DMS 273 (cell line): ENCODE data around the gene HOXA4.

Experiments used
- DNase-seq: peaks from one replicate; lab custom pipeline; 2025; ENCODE audit not compliant: unreplicated experiment; lab: John Stamatoyannopoulos, UW

The HOXA4 gene

DNA sequence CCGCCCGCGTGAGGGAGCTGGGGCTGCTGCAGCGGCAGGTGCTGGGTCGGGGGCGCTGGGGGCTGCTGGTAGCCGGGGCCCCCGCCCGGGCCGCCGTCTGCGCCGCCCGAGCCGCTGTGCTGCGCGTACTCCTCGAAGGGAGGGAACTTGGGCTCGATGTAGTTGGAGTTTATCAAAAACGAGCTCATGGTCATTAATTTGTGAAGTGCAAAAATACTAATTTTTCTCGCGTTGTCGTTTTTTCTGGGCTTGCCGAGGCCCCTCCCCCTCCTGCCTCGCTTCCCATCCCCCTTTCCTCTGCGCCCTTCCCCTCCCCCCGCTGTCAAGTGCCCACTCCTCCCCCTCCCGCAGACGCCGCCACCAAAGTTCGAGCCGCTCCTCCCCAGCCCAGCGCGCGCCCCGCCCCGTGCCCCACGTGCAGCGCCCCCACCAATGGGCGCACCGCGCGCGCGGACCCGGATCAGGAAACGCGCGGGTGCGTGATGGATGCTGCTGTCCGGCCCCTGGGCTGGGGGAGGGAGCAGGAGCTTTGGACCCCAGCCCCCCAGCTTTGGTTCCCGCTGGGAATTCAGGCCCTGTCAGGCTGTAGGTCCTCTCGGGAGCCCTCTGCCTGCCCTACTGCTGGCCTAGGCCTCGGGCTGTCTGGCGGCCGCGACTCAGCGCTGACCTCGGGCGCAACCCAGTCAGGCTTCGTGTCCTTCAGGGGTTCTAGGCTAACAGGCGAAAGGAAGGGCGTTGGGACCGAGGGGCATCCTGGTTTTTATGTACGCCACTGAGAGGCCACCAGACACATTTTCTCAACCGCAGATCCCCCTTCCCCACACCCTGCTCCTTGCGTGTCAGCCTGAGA is at the start of gene HOXA4:
Gene HOXA4, minus strand, starts transcription at position 218 of the 850 bp plus-strand sequence. Its CDS starts 24 bp downstream, at position 194.
- peak; percentile 94 for DNase-seq

DNA sequence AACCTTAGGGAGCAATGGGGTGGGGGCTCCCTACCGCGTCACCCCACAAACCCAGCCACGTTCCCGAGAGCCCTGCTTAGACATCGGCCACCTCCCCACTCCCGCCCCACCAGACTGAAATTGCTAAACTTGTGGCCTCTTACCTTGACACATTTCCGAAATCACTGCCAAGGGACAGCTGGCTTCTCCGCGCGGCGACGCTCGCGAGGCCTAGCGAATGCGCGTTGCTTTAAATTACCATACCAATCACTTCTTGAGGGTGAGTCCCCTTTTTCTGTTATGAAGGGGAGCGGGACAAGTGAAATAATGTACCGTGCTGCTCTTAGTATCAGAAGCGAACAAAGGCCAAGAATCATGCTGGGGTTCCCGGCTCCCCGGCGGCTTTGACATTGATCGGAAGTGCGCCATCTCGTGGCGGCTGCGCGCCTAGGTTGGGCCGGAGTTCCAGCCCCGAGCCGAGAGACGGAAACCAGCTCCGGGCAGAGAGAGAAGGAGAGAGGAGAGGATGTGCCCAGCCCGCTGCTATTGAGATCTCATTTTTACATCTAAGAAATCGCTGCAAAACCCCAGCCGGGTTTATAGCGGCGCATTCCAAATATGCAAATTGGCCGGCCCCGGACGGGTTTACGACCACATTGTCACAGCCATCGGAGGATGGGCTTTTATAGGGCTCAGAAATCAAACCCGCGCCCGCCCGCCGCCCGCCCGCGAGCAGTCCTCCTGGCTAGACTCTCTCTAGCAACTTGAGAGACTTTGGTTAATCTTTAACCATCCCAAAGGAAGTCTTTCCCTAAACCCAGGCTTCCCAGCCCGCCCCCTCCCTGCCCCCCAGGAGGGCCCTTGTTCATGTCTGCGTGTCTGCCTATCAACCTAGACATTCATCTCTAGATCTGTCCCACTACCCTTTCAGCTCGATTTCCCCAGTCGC is 49.2 kb upstream of the HOXA4 start:
- peak; percentile 94 for DNase-seq

GRCh38 chr7:27179030-27179429 is 48.5 kb upstream of the HOXA4 start:
- DNase-seq, result no peak

DNA sequence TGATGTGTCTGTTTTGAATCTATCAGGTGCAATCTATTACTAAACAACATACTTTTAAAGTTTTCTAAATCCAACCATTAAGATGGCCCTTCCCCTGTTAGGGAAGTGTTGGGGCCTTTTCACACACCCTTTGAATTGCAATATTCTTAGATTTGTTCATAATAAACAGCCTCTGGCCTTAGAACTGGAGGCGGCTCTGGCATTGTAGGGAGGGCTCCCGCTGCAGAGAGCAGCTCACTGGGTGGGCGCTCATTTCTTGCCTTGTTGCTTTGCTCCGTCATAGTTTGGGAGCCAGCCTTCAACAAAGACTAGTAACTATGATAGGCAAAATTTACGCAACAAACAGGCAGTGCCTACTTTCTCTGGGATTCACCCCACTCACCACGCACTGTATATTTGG is 47.8 kb upstream of the HOXA4 start:
- DNase-seq, result no peak

DNA sequence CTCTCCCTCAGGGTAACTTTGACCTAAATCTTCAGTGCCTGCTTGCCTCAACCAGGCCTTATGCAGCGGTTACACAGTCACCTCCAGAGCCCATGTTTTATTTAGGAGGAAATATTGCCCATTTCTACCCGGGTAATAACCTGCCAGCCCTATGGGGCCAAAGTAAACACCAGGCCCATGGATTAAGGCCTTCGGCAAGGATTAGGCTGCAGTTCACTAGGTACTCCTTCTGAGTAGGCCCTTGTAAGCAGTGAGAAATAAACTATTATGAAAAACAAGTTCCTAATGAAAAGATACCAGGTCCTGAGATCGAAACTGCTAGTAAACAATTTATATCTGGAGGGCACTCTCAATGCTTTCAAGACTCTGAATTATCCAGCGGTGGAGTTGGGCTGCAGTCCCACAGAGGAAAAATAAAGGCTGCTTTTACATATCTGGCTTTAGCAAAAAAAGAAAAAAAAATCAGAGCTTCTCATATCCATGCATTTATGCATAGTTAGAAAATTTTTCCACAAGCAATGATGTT is 47.3 kb upstream of the HOXA4 start:
- no peak for DNase-seq

DNA sequence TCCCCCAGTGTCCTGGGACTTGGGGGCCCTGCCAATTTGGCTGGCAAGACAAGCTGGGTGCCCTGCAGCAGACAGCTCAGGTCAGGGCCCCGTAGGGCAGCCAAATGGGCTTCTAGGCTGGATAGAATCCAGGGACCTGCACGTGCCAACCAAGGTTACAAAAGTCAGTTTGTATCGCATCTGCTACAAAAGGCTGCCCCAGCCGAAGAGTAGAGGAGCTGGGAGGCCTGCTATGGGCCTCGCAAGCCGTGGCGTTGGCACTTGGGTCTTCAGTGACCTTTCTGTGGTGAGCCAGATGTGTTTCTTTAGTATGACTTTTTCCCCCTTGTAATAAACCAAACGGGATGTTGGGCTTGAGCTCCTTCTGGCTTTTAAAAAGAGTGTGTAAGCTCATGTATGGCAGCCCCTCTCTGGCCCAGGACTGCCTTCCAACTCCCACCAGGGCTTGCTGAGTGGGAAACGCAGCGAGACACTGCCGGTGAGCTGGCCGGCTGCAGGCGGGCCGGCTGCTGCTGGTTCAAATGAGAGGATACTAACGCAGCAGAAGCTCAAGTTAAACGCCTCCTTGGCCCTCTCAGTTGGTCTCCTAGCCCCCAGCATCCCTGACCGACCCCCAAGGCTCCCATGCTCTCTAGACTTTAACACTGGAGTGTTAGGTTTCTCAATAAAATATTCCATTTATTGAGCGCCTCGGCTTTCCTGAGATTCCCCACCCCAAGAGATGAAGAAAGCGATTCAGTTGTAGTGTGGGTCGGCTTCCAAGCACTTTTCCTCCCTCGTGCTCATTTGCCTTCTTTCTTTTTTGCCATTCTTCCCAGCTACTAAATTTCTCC is 46.6 kb upstream of the HOXA4 start:
- DNase-seq, result no peak

DNA sequence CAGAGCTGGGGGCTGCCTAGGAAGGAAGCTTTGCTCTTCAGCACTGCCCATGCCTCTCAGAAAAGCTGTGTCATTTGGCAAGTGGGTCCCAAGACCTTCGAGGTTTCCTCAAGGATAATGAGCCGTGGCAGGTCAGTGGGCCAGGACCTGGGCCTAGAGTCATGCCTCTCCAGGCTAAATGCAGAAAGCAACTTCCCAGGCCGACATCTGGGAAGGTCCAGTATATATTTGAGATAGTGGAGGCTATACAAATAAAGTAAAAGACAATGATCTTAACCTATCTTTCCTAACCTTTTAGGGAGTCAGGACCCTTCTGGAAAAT is 45.9 kb upstream of the HOXA4 start:
- no peak for DNase-seq

DNA sequence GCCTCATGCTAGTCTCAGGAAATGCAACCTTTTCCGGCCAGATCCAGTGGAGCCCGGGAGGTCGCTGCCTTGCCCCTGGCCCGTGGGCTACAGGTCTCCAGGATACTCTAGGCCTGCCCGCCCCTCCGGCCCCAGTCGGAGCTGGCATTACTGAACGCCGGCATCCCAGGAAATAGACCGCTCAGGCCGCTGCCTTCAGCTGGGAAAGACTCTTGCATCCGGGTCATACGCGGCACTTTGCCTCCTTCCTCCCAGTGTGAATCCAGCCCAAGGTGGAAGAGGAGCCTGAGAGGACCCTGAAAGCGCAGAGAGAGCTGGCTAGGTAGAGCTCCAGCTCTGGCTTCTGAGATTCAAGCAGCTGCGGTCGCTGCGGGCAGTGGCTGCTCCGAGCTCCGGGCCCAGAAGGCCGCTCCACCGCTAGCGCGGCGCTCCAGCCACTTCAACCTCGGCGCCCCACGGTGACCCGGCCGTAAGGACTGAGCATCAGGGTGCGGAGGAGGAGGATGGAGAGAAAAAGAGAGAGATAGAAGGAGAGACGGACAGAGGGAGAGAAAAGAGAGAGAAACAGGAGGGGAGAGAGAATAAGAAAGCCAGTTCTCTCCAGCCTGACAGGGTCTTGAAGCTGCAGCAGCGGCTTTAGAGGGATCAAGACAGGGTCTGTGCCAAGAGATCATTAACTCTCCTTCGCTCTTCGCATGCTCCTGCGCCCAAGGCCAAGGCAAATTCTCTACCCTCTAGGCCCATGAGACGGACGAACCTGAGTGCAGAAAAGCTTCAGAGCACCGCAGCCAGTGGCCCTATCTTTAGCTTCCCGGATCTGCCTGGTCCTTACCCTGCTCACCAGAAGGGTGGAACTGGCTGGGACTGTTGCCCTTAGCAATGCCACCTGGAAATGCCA is 45.3 kb upstream of the HOXA4 start:
- DNase-seq, result no peak

DNA sequence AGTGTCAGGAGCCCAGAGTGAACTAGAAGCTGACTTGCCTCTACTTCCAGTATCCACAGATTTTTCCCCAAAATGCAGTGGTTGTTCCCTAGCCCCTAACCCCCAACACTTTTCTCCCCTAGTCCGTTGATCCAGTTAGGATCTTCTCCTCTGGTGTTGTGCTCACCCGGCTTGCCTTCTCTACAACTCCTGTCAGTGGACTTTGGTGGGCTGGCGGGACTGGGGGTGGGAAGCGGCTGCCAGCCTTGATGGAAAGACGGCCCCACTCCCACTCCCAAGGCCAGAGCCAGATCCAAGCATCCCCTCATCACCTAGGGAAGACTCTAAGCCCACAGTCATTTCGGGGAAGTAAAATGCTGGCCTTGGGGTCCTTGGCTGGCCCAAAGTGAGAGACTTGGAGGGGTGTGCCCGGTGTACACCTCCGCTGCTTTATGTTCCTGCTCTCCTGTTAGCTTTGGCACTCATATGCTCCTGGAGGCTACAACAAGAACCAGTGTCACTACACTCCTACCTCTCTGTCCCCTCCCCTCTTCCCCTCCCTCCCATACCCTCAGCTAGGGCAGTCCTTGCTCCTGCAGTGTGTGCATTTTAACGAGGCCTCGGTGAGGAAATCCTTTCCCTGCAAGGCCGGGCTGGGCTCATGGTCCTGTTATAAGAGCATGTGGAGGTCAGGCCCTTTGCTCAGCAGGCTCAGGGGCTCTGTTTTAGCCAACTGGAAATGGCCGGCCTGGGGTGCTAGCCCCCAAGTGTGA is 44.5 kb upstream of the HOXA4 start:
- DNase-seq, result no peak

DNA sequence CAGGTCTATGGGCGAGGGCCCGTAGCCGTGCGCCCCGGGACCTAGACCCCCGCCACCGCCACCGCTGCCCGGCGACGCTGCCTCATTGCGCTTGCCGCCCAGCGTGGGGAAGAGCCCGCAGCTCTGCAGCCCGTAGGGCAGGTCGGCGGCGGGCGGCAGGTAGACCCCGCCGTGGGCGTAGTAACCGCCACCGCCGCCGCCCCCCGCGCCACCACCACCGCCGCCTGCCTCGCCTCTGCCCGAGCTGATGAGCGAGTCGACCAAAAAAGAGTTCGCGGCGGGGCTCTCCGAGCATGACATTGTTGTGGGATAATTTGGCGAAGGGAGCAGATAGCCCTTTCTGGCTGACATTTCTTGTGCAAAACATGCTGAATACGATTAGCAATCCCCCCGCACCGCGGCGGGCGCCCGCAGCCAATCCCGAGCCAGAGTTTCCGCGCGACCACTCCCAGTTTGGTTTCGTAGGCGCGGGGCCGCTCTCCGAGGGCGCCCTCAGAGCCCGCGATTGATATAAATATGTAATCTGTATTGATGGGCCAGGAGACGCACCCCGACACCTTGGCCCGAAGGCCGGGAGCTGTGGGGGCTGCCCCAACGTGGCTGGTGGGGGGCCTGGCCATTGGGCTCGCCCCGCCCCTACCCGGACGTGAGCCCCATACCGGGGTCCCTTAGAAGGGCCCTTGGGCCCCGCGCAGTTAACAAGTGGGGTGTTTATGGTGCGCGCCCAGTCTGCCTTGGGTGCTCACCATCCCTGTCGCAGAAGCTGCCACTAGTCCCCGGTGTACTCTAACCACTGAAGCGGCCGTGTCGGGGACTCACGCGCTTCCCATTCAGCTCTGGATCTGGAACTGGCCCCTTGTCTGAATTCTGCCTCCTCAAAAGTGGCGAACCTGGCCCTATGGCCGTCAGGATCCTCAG is 43.7 kb upstream of the HOXA4 start, which contains the start of gene HOXA10:
Gene HOXA10, minus strand, starts transcription at position 365 of the 918 bp plus-strand sequence. Its CDS starts 14 bp downstream, at position 351.
- no peak for DNase-seq

DNA sequence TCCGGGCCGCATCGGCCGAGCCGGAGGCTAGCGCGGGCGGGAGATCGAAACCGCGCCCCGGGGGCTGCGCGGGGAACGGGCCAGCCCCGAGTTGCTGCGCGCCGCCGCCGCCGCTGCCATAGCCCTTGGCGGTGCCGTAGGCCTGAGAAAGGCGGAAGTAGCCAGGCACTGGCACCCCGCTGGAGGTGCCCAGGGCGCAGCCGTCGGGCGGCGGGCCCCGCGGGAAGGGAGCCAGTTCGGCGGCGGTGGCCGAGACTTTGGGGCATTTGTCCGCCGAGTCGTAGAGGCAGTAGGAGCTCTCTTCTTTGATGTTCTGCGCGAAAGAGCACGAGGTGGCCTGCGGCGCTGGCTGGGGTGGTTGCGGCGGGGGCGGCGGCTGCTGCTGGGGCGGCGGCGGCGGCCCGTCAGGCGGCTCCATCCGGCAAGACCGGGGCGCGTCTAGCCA is 43.0 kb upstream of the HOXA4 start:
- DNase-seq, result peak; percentile 83

GRCh38 chr7:27172823-27173510 is 42.4 kb upstream of the HOXA4 start:
- DNase-seq, result peak; percentile 83

DNA sequence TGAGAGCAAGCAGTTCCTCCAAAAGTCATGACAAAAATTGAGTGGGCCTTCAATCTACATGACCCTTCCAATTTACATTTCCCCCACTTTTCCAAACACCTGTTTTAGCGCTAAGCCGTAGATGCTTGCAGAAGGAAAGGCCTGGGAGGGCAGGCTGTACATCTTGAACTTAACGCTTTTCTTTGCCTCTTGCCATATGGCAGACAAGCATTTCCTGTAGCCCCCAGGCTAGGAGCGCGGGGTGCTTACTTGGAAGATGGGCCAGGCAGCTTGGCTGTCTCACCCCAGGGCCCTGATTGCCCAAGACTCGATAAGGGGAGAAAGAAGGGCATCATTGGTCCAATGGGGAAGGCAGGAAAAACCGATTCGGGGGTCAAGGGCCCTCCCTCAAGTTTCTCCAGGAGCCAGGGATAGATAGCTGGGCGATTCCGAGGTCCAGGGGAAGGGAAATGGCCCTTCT is 41.8 kb upstream of the HOXA4 start:
- DNase-seq, result peak; percentile 67

DNA sequence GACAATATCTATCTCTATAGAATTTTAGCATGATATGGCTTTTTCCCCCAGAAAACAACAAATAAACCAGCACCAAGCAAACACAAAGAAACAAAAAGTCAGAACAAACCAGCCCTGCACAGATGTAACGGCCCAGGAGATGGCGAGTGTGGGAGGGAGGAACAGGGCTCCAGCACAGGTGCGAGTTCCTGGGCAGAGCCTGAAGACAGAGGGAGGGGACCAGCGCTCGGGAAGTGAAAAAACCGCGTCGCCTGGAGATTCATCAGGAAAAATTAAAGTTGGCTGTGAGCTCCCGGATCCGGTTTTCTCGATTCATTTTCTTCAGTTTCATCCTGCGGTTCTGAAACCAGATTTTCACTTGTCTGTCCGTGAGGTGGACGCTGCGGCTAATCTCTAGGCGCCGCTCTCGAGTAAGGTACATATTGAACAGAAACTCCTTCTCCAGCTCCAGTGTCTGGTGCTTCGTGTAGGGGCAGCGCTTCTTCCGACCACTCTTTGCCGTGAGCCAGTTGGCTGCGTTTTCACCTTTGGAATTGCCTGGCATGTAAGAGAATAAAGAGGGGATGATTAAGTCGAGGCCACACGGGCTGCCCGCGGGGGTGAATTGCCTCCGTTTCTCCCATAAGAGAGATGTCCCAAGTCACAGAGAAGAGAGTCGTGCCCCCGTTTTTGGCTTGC is 41.2 kb upstream of the HOXA4 start:
- peak; percentile 72 for DNase-seq

DNA sequence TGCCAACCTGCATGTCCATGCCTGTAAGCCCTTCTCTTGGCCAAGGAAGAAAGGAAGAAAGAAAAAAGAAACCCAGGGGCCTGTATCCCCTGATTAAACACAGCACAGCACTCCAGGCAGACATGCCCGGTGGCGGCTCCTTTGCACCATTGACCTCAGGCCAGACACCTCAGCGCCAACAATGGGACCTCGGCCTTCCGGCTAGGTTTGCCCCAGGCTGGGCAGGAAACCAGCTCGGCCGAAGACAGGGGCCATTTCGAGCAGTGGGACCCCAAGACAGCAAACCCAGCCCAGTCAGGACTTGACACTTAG is 40.7 kb upstream of the HOXA4 start:
- DNase-seq, result peak; percentile 64

GRCh38 chr7:27170426-27171324 is 40.1 kb upstream of the HOXA4 start:
- no peak for DNase-seq
